T1000 (cell line): Measurements from ENCODE around the gene KRTAP27-1.

Experiments
- DNase-seq: peaks from one replicate; lab custom pipeline; 2025; ENCODE audit warnings: mixed read lengths; lab: John Stamatoyannopoulos, UW

KRTAP27-1 gene, protein sequence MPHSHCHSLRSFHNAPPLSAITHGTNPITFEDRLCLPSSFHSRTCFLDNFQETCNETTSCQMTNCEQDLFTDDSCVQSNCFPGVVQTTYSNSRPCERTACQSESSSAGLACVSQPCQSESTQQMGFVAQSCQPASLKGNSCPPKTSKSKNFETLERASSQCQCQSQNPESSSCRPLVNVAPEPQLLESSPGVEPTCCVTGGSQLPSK

DNA sequence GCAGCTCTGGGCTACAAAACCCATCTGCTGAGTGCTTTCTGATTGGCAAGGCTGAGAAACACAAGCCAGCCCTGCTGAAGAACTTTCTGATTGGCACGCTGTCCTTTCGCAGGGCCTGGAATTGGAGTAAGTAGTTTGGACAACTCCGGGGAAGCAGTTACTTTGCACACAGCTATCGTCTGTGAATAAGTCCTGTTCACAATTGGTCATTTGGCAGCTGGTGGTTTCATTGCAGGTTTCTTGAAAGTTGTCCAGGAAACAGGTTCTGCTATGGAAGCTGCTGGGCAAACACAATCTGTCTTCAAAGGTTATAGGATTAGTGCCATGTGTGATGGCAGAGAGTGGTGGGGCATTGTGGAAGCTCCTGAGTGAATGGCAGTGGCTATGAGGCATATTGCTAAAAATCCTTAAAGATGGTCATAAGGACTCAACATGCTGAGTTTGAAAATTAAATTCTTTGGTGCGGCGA is at the start of gene KRTAP27-1:
Gene KRTAP27-1 (minus strand): TSS at position 419 of the 469 bp plus-strand sequence. CDS start 26 bp downstream, at position 393.
- DNase-seq, result no peak

DNA sequence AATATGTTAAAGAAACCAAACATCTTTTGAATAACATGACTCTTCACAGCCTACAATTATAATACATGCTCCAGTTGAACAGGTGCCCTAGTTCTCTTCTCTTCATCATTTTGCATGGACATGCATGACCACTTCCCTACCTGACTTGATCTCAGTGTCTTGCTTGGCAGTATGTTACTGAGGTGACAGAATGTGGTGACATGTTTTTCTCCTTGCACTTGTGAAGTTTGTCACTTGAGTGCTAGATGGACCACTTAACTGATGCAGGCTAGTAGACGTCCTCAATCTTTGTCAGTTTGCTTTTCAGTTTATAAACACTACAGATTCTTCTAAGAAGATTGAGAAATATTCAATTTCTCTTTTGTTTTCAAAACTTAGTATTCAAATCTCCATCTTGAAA is 44.7 kb upstream of the KRTAP27-1 start:
- DNase-seq, result no peak

DNA sequence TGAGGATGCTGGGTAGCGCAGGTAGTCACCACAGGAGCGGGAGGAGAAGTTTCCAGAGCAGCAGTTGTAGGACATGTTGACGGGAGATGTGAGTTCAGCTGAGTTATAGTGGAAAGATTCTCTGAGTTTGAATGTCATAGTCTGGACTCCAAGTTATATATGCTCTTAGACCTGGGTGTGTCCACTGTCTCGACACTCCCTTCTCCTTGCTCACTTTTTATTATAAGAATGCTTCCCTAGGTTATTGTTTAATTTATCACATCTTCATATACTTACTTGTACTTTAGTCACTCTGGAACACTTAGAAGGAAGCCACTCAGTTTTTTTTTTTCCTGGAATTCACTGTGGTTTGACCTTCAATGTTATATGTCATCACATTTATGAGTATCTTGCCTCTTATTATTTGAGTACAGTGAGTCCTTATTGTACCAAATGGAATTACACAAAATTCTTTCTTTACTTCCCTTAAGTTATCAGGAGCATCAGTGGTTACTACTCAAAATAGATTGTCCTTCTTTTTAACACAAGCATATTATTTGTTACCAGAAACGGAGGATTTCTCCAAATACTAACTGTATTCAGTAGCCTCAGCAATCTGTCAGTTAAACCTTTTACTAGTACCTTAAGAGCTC is 34.8 kb upstream of the KRTAP27-1 start, which contains the start of gene KRTAP13-2:
Gene KRTAP13-2 (minus strand): TSS at position 133 of the 632 bp plus-strand sequence. CDS start 58 bp downstream, at position 75.
- DNase-seq, result no peak

DNA sequence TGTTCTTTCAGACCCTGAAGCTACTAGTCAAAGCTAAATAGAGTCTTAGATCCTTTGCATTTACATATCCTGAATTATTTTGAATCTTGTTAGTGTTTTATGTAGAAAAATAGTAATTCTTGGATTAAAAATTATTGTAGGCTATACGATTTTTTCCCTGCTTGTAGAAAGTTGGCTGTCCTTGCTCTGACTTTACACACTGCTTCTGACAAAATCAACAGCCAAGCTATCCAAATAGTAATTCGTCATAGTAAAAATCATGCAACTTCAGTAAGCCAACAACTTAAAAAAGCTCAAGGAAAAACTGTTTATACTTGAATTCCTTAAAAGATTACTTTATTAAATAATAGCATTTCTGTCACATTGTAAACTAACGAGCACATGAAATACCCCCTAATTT is 18.4 kb upstream of the KRTAP27-1 start:
- DNase-seq, result no peak

DNA sequence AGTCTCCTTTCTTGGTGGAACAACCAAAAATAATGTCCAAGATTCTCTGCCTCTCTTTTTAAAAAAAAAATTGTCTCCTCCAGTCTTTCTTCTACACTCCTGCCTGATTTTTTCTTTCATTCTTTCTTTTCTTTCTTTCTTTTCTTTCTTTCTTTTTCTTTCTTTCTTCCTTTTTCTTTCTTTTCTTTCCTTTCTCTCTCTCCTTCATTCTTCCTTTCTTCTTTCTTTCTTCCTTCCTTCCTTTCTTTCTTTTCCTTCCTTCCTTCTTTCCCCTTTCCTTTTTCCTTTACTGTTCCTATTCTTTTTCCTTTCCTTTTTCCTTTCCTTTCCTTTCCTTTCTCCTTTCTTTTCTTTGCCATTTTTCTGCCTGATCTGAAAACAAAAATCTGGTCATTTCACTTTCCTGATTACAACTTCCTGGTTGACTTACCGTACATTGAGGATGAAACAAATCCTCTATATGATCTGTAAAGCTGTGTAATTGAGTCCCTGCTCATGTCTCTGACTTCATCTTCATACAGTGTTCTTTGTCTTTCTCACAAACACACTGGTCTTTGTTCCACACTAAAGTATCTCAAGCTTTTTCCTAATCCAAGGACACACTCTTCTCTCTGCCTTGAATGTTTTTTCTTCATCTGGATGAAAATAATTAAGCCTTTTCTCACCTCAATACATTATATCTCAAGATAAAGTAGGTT is 17.0 kb upstream of the KRTAP27-1 start:
- no peak for DNase-seq

DNA sequence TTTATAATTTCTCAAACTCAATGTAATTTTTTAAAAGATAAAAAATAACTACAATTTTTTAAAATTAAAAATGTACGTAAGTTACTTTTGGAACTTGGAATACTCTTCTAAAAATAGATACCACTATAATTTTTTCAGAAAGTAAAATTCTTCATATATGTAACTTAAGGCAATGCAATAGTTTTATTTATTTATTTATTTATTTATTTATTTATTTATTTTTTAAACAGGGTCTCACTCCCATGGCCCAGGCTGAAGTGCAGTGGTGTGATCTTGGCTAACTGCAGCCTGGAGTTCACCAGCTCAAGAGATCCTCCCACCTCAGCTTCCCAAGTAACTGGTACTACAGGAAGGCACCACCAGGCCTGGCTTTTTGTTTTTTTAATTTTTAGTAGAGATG is 14.0 kb upstream of the KRTAP27-1 start:
- DNase-seq, result no peak

DNA sequence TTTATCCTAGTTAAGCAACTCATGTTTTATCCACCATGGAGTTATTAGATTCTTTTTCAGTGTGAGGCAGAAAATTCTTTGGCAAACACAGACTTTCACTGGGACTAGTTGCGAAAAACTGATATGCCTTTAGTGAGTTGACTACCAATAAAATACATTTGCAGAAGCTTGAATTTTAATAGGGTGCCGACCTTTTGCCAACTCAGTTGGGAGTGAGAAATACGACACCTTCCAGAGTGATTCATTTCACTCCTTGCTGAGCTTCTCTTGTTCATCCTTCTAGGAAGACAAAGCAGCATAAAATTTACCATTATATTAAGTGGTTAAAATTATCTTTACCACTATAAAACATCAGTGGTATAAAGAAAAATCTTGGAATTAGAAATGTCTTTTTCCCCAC is 12.1 kb upstream of the KRTAP27-1 start:
- no peak for DNase-seq

DNA sequence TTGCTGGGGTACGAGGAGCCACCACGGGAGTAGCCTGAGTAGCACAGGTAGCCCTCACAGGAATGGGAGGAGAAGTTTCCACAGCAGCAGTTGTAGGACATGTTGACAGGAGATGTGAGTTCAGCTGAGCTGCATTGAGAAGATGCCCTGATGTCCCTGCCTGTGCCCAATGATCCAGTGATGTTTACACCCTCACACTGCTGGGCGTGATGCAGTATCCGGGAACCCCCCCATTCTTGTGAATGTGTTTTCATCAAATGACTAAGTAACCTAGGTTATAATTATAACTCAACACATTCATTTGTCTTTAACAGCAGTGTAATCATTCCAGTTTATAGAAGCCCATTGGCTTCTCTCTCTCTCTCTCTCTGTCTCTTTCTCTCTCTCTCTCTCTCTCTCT is 11.0 kb upstream of the KRTAP27-1 start, which contains the start of gene KRTAP23-1:
Gene KRTAP23-1 (minus strand): TSS at position 101 of the 400 bp plus-strand sequence. CDS start 0 bp downstream, at position 101.
- no peak for DNase-seq

DNA sequence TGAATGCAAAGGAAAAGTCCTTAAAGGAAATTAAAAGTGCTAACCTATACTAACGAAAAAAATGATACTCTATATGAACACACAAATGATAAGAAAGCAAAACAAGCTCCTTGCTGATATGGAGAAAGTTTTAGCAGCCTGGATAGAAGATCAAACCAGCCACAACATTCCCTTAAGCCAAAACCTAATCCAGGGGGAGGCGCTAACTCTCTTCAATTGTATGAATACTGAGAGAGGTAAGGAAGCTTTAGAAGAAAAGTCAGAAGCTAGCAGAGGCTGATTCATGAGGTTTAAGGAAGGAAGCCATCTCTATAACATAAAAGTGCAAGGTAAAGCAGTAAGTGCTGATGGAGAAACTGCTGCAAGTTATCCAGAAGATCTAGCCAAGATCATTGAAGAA is 7.5 kb upstream of the KRTAP27-1 start:
- no peak for DNase-seq

DNA sequence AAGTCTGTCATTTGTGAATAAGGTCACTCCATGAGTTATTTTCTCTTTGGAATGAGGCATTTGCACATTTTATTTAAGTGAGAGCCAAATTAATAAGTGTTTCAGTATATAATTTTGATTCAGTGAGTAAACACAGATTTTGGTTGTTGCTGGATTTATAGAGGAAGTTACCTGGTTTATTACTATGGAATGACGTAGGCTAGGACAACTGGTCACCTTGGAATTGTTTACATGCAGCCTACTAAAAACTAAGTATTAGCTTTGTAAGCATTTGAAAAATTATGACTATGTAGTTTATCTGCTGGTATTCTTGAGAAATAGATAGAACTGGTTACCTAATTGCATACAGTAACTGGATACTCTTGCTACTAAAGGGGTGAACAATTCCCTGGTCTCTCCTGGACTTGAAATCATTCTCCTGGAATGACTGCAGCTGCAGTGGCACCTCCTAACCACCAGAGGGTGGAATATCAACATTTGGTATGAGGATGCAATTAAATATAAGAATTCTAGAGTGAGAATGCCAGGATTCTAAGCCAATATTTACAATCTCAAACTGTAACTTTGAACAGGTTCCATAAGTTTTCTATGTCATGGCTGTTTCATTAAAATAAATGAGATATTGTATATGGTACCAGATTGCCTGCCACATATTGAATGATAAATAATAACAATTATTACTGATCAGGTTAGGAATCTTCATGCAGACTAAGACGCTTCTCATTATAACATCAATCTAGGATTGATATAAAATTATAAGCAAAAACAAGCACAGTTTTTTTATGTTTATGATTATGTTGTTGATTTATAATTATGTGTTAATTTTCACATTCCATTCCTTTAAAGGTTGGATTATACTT is 3.5 kb upstream of the KRTAP27-1 start:
- no peak for DNase-seq

DNA sequence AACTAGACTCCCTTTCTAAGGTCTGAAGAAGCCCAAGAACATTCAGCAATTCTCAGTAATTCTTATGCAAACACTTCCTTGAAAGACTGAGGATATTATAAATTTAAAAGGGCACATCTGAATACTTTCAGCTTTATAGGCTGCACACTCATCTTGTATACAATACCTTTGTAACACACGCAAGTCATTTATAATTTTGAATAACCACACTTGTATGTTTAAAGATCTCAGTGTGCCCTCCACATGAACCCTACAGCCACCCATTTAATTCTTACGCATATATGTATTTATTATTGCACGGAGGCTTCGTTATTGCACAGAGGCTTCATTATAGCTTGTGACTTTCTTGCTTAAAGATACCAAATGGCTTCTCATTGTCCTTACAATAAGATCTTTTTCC is 1.2 kb upstream of the KRTAP27-1 start:
- DNase-seq, result no peak

DNA sequence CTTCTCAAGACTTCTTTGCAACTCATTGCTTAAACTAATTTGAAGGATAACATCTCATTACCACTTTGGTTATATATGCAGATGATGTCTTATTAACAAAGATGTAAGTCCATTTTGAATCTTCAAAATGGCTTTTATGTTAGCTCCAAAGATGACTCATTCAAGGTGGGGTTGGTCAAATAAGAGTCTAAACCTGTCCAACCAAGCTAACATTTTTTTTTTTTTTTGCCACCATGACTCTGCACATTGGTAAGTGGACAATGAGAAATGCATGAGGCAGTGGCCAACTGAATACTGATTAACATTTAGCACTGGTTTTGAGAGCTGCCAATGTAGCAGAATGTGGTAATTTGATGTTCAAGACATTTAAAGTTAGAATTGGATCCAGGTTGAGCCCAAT is 278 bp upstream of the KRTAP27-1 start:
- no peak for DNase-seq

DNA sequence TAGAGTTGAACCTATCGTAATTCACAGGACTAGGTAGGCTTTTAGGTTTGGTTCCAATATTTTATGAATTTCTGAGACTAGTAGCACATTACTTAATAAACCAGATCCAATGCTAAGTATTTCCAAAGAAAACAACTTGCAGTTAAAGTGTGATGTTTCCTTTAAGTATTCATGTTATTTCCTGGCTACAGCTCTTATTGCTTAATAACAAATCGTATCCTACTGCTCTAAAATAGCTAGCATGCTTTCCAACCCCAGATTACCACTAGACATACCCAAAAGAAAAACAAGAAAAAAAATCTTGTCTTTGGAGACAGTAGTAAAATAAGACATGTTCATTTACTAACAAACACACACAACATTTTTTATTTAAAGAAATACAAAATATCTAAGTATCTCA is 898 bp downstream of the KRTAP27-1 start:
- DNase-seq, result no peak

DNA sequence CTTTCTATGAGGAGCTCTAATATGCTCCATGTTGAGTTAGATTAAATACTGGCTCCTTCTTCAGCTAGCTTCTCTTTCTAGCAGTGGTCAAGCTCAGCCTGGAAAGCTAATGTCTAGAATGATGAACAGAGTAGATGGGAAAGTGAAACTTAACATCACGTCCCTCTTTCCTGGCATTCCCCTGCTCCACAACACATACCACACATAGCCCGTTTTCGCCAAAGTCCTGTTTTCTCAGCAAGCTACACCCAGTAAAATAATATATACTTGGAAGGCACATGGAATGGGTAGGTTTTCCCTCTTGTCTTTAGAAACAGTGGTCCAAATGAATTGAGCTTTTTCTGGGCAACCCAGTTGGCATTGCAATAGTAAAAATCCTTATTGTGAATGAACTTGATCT is 3.8 kb downstream of the KRTAP27-1 start:
- DNase-seq, result no peak

DNA sequence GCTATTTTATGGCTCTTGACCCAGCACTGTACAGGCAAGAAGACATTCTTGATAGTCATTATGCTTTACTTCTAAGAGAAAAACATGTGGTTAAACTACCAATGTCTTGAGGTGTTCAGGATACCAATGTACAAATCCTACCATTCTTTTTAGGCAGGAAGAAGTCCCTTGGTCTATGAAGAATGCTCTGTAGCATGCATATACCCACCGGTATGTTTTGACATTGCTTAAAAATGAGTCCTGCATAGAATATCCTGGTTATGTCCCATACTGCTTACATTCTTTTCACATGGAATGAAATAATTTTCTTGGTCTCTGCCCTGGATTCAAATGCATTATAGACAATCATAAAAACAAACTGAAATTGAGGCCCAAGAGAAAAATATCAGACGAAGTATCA is 4.8 kb downstream of the KRTAP27-1 start:
- DNase-seq, result no peak

DNA sequence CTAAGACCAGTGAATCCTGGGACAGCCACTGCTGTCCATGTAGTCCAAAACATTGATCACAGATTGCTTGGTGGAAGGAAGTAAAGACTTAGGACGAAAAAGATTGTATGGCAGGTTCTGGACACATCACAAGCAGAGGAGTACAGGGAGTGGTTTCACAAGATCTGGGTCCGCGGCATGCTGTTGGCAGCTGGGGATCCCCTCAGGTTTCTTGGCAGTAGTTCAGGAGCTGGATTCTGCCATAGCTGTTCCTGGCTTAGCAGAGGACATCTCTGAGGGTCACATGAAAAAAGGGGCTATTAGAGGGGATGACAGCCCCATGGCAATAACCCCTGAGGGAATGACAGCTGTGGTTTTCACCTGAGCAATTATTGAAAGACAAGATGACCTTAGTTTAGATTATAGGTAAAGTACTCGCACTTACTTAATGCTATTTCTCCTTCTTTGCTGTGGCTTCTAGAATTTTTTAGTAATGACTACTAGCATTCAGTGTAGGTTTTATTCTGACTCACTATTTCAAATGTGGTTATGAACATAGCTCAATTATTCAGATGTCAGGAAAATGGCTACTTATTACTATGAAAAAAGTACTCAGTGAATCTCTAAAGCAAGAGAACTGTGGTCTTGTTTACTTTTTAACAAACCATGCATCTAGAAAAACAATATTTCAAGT is 8.2 kb downstream of the KRTAP27-1 start:
- peak; percentile 54 for DNase-seq

DNA sequence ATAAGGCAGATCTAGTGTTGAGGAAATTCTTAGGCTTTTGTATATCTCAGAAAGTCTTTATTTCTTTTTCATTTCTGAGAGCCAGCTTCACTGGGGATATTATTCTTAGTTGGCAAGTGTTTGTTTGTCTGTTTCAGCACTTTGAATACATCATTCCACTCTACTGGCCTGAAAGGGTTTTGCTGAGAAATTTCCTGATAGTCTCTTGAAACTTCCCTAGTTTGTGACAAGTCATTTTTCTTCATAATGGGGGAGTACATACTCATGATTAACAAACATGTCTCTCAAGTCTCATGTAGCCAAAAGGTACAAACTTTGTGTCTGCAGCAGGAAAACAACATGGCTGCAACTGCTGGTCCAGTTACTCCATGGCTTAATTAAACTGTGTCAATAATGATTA is 11.1 kb downstream of the KRTAP27-1 start:
- DNase-seq, result no peak

DNA sequence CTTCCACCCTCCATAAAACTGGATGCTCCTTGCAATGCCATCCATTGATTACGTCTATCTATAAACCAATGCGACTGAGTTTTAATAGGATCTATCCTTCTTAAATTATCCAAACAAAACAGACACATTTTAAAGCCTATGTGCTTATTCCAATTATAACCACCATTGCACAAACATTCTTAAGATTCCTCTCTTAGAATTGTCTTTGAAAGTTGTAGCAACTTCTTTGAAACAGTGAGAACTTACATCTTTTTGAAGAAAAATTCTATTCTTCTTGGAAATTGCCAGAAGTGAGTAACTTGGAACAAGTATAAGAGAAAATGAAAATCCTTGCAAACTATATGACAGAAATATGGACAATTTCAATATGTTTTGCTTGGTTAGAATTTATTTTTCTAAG is 17.3 kb downstream of the KRTAP27-1 start, which contains the start of gene KRTAP26-1:
Gene KRTAP26-1 (minus strand): TSS at position 101 of the 400 bp plus-strand sequence. CDS start 280 bp downstream, outside the sequence.
- no peak for DNase-seq

DNA sequence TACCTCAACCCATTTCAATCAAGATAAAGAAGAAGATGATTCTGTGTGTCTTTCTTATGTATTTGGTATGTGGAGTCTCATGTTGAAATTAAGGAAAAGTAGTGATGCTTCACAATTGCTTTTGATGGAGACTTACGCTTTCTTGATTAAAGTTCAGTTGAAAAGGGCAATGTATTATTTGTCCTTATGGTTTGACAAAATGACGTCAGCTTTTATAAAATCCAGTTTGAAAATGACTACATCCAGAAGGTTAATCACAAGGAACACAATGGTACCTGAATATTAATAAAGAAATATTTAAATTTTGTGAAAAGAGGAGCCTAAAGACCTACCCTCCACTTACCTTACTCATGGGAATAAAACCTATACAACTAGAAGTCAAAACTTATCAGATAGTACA is 21.8 kb downstream of the KRTAP27-1 start:
- no peak for DNase-seq

DNA sequence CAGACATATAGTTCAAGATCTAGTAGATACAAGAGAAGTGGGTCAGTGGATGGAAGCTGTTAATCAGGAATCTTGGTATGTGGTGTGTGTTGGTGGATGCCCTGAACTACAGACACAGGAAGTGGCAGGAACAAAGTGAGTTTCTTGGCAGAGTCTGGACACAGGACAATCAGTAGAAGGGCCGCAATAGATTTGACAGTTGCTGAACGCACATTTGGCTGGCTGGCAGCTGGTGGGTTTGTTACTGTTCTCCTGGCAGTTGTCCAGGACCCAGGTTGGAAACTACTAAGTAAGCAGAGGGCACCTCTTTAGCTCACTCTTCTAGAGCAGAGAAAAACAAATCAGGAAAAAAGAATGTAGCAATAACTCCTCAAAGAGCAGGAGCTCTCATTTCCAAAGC is 30.6 kb downstream of the KRTAP27-1 start:
- no peak for DNase-seq

DNA sequence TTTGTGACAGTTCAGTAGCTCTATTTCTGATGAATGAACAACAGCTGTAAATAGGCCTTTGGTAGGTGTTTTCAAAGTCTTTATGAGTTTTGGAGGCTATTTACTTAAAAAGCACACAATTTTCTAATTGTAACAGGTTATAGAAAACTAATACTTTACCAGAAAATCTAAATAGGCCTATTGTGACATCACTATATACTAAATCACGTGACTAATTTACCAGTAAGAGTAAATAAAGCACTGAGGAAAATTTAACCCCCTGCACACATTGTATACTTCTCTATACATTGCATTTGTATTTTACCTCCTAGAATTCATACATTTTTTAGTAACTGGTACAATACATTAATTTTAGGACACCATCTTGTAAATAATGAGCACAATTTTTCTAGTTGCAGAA is 32.4 kb downstream of the KRTAP27-1 start:
- DNase-seq, result no peak
